ENCODE data around the gene CCNQ. TPM values are rescaled to one million over a fixed set of nuclear protein-coding genes. Genes with fewer than 3 reads are reported as not detected.
A peak's percentile ranks its signal among the peaks of the same experiment; 100 is the strongest.

Gene CCNQ
- polyA plus RNA-seq, 1 of the 3 experiments (the other 2 are of a cell fraction): 45.3 TPM

- Histone ChIP-seq H3K27me3 (ENCODE audit: insufficient read depth) (peaks cover 50% of the 10 kb centered on the region), H3K36me3 (replicated peaks in 1 of 2; ENCODE audit: control insufficient read depth in 1 of 2, insufficient read depth in 2 of 2, low read length in 1 of 2) (no peaks in the 10 kb centered on the region), H3K27ac (ENCODE audit: low read depth in 2 of 2, low read length in 1 of 2) (no peak overlapping the region), H3K4me3 (ENCODE audit: low read depth in 2 of 2, low read length in 1 of 2) (no peak overlapping the region), H3K9me3 (no peaks in the 10 kb centered on the region), H3K4me2 (no peak overlapping the region), H3K79me2 (ENCODE audit: insufficient read depth) (no peaks in the 10 kb centered on the region), H3K4me1 (ENCODE audit: control insufficient read depth in 1 of 2, insufficient read depth in 2 of 2, low read depth in 1 of 2, low read length in 1 of 2) (peaks cover 0 to 22% of the 10 kb centered on the region in 2 experiments; a peak in 1 of 4 replicates), H4K20me1 (ENCODE audit: insufficient read depth) (no peaks in the 10 kb centered on the region), H2AFZ (ENCODE audit: low read depth) (no peak overlapping the region), H3K9ac (no peak overlapping the region), H3F3A (replicated peaks; ENCODE audit: insufficient read depth) (no peaks in the 10 kb centered on the region), H3K9me2 (no peaks in the 10 kb centered on the region)
- TF ChIP-seq NRF1 (IDR thresholded peaks at IDR 0.05; ENCODE audit: low read depth, low read length) (no peak), USF1 (IDR thresholded peaks at IDR 0.05; ENCODE audit: borderline replicate concordance, low read depth) (no peak), RXRA (IDR thresholded peaks at IDR 0.05; ENCODE audit: borderline replicate concordance, low read depth) (no peak), CTCF (IDR thresholded peaks at IDR 0.05) (no peak), SMC3 (IDR thresholded peaks at IDR 0.05; ENCODE audit: low read depth, low read length) (no peak), MAX (IDR thresholded peaks at IDR 0.05; ENCODE audit: low read depth) (no peak), MXI1 (IDR thresholded peaks at IDR 0.05; ENCODE audit: low read depth, low read length) (no peak), FOXJ3 (CRISPR knock-in tag; IDR thresholded peaks at IDR 0.05) (no peak), PBX3 (IDR thresholded peaks at IDR 0.05) (no peak), EP300 (IDR thresholded peaks at IDR 0.05; ENCODE audit: borderline replicate concordance in 1 of 2, low read depth in 1 of 2, low read length in 1 of 2) (no peak), USF2 (IDR thresholded peaks at IDR 0.05; ENCODE audit: borderline replicate concordance, low read depth, low read length) (no peak), TAF1 (IDR thresholded peaks at IDR 0.05; ENCODE audit: borderline replicate concordance, low read depth, low read length) (no peak), NFIC (IDR thresholded peaks at IDR 0.05; ENCODE audit: borderline replicate concordance) (no peak), GABPA (IDR thresholded peaks at IDR 0.05; ENCODE audit: low read depth) (no peak)
- ChIA-PET POLR2A (interaction anchor here (0.6 kb wide), 1 partner anchor 20 kb away, joined by 3 read pairs; no protein-coding TSS in a partner anchor), CTCF (interaction anchor here (1.0 to 1.8 kb wide), 7 partner anchors 7 to 83 kb away, joined by 5 to 10 read pairs (median 5); no protein-coding TSS in a partner anchor)
- DNase-seq: peak; percentile 12
- WGBS (ENCODE audit: low lambda C conversion rate): 34% methylated on average over 14 of the region's 27 CpGs
Measured at GRCh38 chrX:153637121-153638040, 38.4 kb upstream of the CCNQ start.
